Right renal cortex interstitium (tissue), 3 donors: Measurements from ENCODE around the gene RBM15. TPM values are rescaled to one million over a fixed set of nuclear protein-coding genes. Genes with fewer than 3 reads are reported as not detected.

Experiments used
- DNase-seq, 3 donors: peaks; one replicate each; pipeline ENCODE4 v3.0.0-alpha.2; 2013; ENCODE audit warnings: low read depth in 3 of 3, low spot score in 2 of 3
- polyA plus RNA-seq, 3 donors: library from polyadenylated mRNA; unstranded; fragments of 120-200 nt; gene quantifications; one replicate each; pipeline ENCODE4 v1.2.1, GENCODE V29; 2013; ENCODE audit not compliant: insufficient read length in 3 of 3

Gene RBM15
- polyA plus RNA-seq, 3 donors, result 9.9 to 10.4 (median 10.4) TPM

- DNase-seq, result no peak
Observed at GRCh38 chr1:110347182-110347893, 8.2 kb downstream of the RBM15 start.

DNA sequence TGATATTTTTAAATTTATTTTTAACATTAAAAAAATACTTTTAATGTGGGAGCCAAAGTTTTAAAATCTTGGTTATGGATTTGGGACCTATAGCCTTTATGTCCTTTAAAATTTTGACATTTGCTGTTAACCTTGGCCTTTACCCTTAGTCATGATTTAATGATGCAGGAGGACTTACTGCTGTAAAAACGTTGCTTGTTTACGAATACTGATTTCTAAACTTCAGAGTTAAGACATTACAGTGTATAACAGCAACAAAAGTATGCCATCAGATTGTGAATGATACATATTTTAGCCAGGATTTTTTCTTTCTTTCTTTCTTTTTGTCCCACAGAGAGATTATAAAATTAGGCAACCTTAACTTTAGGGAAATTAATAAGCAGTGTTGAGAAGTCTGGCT is 8.9 kb downstream of the RBM15 start:
- no peak for DNase-seq

DNA sequence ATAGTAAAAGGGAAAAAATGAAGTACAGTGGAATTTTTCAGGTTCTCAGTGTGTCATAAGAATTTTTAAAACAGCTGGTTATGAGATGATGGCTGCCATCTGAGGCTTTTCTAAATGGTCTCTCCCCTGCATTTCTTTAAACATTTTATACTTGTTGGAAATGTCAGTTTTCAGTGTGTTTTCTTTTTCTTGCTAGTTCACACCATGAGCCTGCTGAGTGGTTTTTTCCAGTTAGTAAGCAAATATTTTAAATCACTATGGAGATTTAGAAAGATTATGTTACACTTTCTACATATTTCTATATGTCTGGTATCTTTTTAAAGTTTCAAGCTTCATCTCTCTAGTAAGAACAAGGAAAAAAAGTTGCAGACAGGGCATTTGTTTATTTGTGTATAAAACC is 9.6 kb downstream of the RBM15 start:
- no peak for DNase-seq

DNA sequence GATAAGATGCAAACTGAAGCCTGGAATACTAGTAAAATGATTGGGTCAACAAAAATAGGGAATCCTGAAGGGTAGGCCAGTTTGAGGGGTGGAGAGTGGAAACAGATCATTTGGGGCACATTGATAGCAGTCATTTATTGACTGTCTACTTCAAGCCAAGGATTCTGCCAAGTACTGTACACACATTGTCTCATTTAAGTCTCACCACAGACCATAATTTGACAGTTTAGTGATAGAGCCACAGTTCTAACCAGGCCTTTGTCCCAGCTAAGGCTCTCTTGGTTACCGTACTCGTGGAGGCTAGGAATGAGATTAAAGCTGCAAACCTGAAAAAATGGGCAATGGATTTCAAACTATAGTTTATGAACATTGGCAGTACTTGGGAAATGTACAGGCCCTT is 11.2 kb downstream of the RBM15 start:
- no peak for DNase-seq

GRCh38 chr1:110355321-110355720 is 16.1 kb downstream of the RBM15 start:
- DNase-seq, result no peak

- no peak for DNase-seq
Observed at GRCh38 chr1:110356379-110356778, 17.2 kb downstream of the RBM15 start.

GRCh38 chr1:110360431-110360830 is 21.3 kb downstream of the RBM15 start:
- DNase-seq, result no peak

DNA sequence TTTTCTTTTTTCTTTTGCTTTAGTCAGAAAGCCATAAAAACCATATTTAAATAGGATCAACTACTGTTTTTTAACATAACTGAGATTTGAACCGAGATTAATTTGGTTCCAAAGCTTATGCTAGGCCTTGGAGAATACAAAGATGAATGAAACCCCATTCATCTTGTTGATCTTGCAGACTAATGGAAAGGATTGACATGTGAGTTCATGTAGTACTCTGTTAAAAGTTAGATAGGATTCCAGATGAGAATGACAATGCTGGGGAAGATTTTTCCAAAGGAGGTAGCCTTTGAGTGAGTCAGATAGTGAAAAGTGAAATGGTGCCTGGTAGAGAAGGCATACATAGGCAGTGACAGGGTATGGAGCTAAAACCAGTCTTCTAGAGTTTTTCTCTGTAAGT is 22.7 kb downstream of the RBM15 start:
- no peak for DNase-seq

GRCh38 chr1:110364221-110364620 is 25.0 kb downstream of the RBM15 start:
- no peak for DNase-seq

- no peak for DNase-seq
Observed at GRCh38 chr1:110370827-110371226, 31.6 kb downstream of the RBM15 start.

- DNase-seq, result no peak
Observed at GRCh38 chr1:110375490-110375889, 36.3 kb downstream of the RBM15 start.

- DNase-seq, result no peak
Observed at GRCh38 chr1:110380672-110381283, 41.6 kb downstream of the RBM15 start.

DNA sequence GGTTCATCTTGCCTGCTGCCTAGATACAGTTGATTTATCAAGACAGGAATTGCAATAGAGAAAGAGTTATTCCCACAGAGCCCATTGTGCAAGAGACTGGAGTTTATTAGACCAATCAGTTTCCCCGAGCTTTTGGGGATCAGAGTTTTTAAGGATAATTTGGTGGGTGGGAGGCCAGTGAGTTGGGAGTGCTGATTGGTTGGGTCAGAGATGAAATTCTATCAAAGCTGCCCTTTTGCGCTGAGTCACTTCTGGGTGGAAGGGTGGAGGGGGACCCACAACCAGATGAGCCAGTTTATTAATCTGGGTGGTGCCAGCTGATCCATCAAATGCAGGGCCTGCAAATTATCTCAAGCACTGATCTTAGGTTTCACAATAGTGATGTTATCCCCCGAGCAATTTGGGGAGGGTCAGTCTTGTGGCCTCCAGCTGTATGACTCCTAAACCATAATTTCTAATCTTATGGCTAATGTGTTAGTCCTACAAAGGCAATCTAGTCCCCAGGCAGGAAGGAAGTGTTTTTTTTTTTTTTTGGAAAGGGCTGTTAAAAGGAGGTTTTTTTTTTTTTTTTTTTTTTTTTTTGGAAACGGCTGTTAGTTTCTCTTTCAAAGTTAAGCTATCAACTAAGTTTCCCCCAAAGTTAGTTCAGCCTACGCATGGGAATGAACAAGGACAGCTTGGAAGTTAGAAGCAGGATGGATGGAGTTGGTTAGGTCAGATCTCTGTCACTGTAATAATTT is 44.2 kb downstream of the RBM15 start:
- DNase-seq, result no peak

DNA sequence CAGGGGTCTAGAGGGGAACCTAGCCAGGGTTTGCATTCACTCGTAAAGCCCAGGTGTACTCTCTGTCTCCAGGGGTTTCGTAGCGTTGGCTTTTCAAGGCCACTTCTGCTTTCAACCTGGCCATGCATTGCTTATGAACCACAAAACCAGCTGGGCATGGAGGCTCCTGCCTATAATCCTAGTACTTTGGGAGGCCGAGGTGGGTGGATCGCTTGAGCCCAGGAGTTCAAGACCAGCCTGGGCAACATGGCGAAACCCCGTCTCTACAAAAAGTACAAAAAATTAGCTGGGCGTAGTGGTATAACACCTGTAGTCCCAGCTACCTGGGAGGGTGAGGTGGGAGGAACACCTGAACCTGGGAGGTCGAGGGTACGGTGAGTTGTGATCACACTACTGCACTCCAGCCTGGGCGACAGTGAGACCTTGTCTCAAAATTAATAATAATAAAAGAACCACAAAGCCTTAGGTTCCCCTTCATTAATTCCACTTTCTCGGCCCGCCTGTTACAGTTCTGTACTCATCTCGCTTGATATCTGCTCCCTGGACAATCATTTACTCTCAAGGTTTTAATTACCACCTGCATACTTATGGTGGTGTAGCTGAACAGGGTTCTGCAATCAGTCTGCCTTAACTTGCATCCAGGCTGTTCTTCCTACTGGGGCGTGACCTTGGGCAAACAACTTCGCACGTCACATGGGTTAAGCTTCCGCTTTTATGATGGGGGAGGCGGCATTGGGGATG is 45.6 kb downstream of the RBM15 start:
- no peak for DNase-seq

- DNase-seq, result no peak
Observed at GRCh38 chr1:110385369-110385768, 46.2 kb downstream of the RBM15 start.

DNA sequence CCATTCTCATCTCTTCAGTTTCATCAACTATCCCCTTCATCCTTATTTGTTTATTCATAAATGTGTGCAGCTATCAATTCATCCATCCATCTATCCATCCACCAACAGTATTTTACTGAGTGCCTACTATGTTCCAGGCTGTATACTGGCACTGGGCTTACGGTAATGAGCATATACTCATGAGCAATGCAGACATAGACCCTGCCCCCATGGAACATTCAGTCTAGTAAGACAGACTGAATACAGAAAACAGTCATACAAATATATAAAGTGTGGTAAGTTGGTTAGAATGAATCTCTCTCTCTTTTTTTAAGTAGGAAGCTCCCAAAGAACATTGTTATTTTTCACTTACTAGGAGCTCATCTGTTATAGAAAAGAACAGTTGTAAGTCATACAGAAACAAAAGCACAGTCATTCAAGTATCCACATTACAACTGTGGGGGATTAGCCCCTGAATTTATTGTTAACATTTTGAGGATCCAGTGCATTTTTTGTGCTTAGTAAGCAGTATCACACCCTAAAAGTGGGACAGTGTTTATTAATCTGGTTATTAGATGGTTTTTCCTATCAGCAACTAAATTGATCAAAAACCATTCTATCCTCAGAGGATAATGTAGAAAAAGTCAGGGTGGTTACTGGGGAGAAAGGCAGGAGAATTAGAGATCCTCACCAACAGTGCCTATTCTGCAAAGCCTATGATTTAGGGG is 48.0 kb downstream of the RBM15 start:
- no peak for DNase-seq

GRCh38 chr1:110390096-110390495 is 50.9 kb downstream of the RBM15 start:
- DNase-seq, result no peak

DNA sequence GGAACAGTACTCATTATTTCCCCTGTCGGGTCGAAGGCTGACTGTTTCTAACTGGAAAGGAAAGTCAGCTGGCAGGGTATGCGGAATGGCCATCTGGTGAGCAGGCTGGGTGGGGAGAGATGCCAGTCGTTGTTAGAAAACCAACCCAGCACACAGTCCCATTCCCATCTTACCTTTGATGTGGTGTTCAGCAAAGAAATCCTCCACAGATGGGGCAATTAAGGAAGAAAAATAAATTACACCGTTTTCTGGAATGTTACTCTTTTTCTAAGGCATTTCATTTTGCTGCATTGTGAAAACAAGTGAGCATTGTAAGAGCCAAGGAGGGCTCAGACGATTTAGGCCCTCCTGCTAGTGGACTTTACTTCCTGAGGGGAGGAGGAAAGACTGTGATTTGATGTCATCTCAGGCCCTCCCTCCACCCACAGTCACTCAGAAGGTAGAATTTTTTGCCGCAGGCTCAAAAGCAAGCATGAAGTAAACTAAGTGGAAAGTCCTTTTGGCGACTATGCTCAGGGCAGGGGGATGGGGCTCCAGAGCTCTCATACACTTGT is 51.6 kb downstream of the RBM15 start, which contains the start of gene SLC16A4:
TSS of gene SLC16A4 (minus strand) at position 335 of the 554 bp plus-strand sequence. CDS start 1,703 bp downstream, outside the sequence.
- no peak for DNase-seq

GRCh38 chr1:110393286-110393685 is 54.1 kb downstream of the RBM15 start:
- DNase-seq, result no peak
